ENCODE results near the gene KRR1.

GRCh38 chr12:75503866-75504265 is 7.5 kb downstream of the KRR1 start:
- TF ChIP-seq, protein P1, sequence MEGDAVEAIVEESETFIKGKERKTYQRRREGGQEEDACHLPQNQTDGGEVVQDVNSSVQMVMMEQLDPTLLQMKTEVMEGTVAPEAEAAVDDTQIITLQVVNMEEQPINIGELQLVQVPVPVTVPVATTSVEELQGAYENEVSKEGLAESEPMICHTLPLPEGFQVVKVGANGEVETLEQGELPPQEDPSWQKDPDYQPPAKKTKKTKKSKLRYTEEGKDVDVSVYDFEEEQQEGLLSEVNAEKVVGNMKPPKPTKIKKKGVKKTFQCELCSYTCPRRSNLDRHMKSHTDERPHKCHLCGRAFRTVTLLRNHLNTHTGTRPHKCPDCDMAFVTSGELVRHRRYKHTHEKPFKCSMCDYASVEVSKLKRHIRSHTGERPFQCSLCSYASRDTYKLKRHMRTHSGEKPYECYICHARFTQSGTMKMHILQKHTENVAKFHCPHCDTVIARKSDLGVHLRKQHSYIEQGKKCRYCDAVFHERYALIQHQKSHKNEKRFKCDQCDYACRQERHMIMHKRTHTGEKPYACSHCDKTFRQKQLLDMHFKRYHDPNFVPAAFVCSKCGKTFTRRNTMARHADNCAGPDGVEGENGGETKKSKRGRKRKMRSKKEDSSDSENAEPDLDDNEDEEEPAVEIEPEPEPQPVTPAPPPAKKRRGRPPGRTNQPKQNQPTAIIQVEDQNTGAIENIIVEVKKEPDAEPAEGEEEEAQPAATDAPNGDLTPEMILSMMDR (IDR thresholded peaks at IDR 0.05; ENCODE audit: insufficient read depth, low read depth, low read length): no peak
- TF ChIP-seq EZH2 (IDR thresholded peaks at IDR 0.05; ENCODE audit: insufficient read depth, low read length): no peak
